Spleen (tissue), 11 donors: Measurements from ENCODE around the gene CD38. TPM values are rescaled to one million over a fixed set of nuclear protein-coding genes. Genes with fewer than 3 reads are reported as not detected.

Experiments used
- DNase-seq: peaks from one replicate; pipeline ENCODE4 v3.0.0-alpha.2; 2020
- H3K27ac ChIP-seq, 8 donors: fragments of 200-600 bp; sonication (generic) in 7 of 8; 1 replicate in 4 of 8; 2 replicates in 4 of 8; pipeline versions ENCODE4 v1.5.0 to v1.8.0; 2016 to 2021; ENCODE audit warnings: inconsistent platforms in 4 of 8, mild to moderate bottlenecking in 4 of 8, moderate library complexity in 1 of 8
- H3K27me3 ChIP-seq, 7 donors: fragments of 200-600 bp; sonication (generic) in 6 of 7; replicated peaks in 1 of 7; 1 replicate in 4 of 7; 2 replicates in 3 of 7; pipeline versions ENCODE4 v1.5.0 to v1.8.0; 2016 to 2021; ENCODE audit warnings: inconsistent platforms in 3 of 7, mild to moderate bottlenecking in 1 of 7
- H3K36me3 ChIP-seq, 6 donors: fragments of 200-600 bp; sonication (generic) in 5 of 6; 1 replicate in 4 of 6; 2 replicates in 2 of 6; pipeline versions ENCODE4 v1.5.0 to v1.8.0; 2016 to 2021; ENCODE audit warnings: inconsistent platforms in 2 of 6
- H3K4me1 ChIP-seq, 6 donors: fragments of 200-600 bp; sonication (generic) in 5 of 6; 1 replicate in 3 of 6; 2 replicates in 3 of 6; pipeline versions ENCODE4 v1.5.0 to v1.8.0; 2016 to 2021; ENCODE audit warnings: inconsistent platforms in 3 of 6
- H3K4me3 ChIP-seq, 8 donors: fragments of 200-600 bp; sonication (generic) in 7 of 8; 1 replicate in 4 of 8; 2 replicates in 4 of 8; pipeline versions ENCODE4 v1.5.0 to v1.8.0; 2016 to 2021; ENCODE audit warnings: inconsistent platforms in 4 of 8, mild to moderate bottlenecking in 4 of 8, moderate library complexity in 2 of 8
- H3K9me3 ChIP-seq, 8 donors: fragments of 200-600 bp; sonication (generic) in 7 of 8; 1 replicate in 4 of 8; 2 replicates in 4 of 8; pipeline versions ENCODE4 v1.5.0 to v1.8.0; 2016 to 2021; ENCODE audit warnings: inconsistent platforms in 4 of 8
- CTCF ChIP-seq, 11 experiments: fragments of 200-600 bp in 7 of 11; fragments of 450-650 bp in 4 of 11; sonication (generic) in 4 of 11; IDR thresholded peaks in 8 of 11; conservative IDR thresholded peaks in 3 of 11; 1 replicate in 7 of 11; 2 replicates in 4 of 11; pipeline versions ENCODE4 v1.4.0 to v1.8.0; 2016 to 2021; ENCODE audit warnings: antibody characterized with exemption in 11 of 11, inconsistent platforms in 4 of 11, mild to moderate bottlenecking in 1 of 11
- POLR2A ChIP-seq, 3 donors: fragments of 450-650 bp; IDR thresholded peaks; one replicate each; pipeline ENCODE4 v1.5.1; 2017; ENCODE audit warnings: antibody characterized with exemption in 3 of 3, mild to moderate bottlenecking in 1 of 3
- POLR2AphosphoS5 ChIP-seq, 3 donors: sonication (generic); formaldehyde crosslinking; IDR thresholded peaks; one replicate each; pipeline ENCODE4 v1.5.1; 2017; ENCODE audit warnings: antibody characterized with exemption in 3 of 3
- WGBS, 5 donors: extraction: QIAGEN DNeasy Blood & Tissue Kit in 3 of 5; methylation state at CpG; one replicate each; pipeline versions ENCODE4 v1.1.5 to v1.1.7; 2013 to 2018; 5-methylcytosine and 5-hydroxymethylcytosine counted together
- intact Hi-C: fragments of 100-400 bp; cut with DNase I; formaldehyde crosslinking; loops from one replicate; pipeline ENCODE4 v1.15.0; 2023; ENCODE audit warnings: low total_unique reads
- polyA plus RNA-seq, 3 donors: library from polyadenylated mRNA; stranded (reverse); fragments of 200-250 nt; gene quantifications; one replicate each; pipeline ENCODE4 v1.2.1, GENCODE V29; 2013
- total RNA-seq, 7 donors: library from RNA; depleted of rRNA in 3 of 7; stranded (reverse); fragments of >200 nt in 3 of 7; fragmentation: NEBNext Ultra II Directional in 4 of 7; extraction: Animal tissue kit (Norgen Biotek cat#: 25700) in 4 of 7; gene quantifications; one replicate each; pipeline versions ENCODE4 v1.1.0 to v1.2.1, GENCODE V29; 2016 to 2021
- donor health status: healthy with polysubstance abuse.
- donor health status: DM: no; HTN: no; CAD: no; lungs with moderate emphysema.
- donor health status: DM: no; HTN: no; CAD: no.
- donor health status: Bipolar disorder and iron deficiency.
- donor health status: healthy.
- donor health status: DM: no; HTN: no; CAD: no.
- donor health status: DM: yes; HTN: yes; CAD: no.

CD38 gene
- total and polyA plus RNA-seq, 10 donors: 4.9 to 92.9 (median 54.4) TPM

- TF ChIP-seq CTCF (IDR thresholded peaks at IDR 0.05 in 8 of 11, conservative IDR thresholded peaks at IDR 0.05 in 3 of 11) (no peak), POLR2A (IDR thresholded peaks at IDR 0.05) (no peak), POLR2AphosphoS5 (IDR thresholded peaks at IDR 0.05) (no peak)
- Histone ChIP-seq H3K4me1 (peaks cover 0 to 13% (median 0%) of the 10 kb centered on the region in 6 donors), H3K9me3 (no peaks in the 10 kb centered on the region), H3K36me3 (no peaks in the 10 kb centered on the region), H3K27ac (no peak overlapping the region), H3K4me3 (no peak overlapping the region), H3K27me3 (peaks cover 0 to 4% (median 0%) of the 10 kb centered on the region in 7 donors)
- intact Hi-C loops: no loop called here
- WGBS, 5 donors: 87 to 96% (median 92%) methylated on average over 2 of the region's 2 CpGs
- no peak for DNase-seq
Measured at GRCh38 chr4:15897577-15897976, 119.4 kb downstream of the CD38 start.

- no peak overlapping the region for H3K27ac ChIP-seq
- peaks cover 0 to 4% (median 0%) of the 10 kb centered on the region in 7 donors for H3K27me3 ChIP-seq
- peaks cover 0 to 18% (median 1%) of the 10 kb centered on the region in 6 donors for H3K4me1 ChIP-seq
- DNase-seq: no peak
- H3K4me3 ChIP-seq: no peak overlapping the region
- H3K36me3 ChIP-seq: no peaks in the 10 kb centered on the region
- TF ChIP-seq CTCF (IDR thresholded peaks at IDR 0.05 in 8 of 11, conservative IDR thresholded peaks at IDR 0.05 in 3 of 11): no peak
- TF ChIP-seq POLR2AphosphoS5 (IDR thresholded peaks at IDR 0.05): no peak
- TF ChIP-seq POLR2A (IDR thresholded peaks at IDR 0.05): no peak
- intact Hi-C loops: no loop called here
- H3K9me3 ChIP-seq: no peaks in the 10 kb centered on the region
Measured at GRCh38 chr4:15898902-15899301, 120.8 kb downstream of the CD38 start.

- H3K27me3 ChIP-seq: peaks cover 0 to 6% (median 0%) of the 10 kb centered on the region in 7 donors
- WGBS, 5 donors: 89 to 100% (median 95%) methylated on average over 1 of the region's 1 CpG
- TF ChIP-seq POLR2A (IDR thresholded peaks at IDR 0.05) (no peak), CTCF (IDR thresholded peaks at IDR 0.05 in 8 of 11, conservative IDR thresholded peaks at IDR 0.05 in 3 of 11) (no peak), POLR2AphosphoS5 (IDR thresholded peaks at IDR 0.05) (no peak)
- H3K27ac ChIP-seq: no peak overlapping the region
- H3K4me1 ChIP-seq: peaks cover 0 to 18% (median 1%) of the 10 kb centered on the region in 6 donors
- intact Hi-C loops: no loop called here
- no peaks in the 10 kb centered on the region for H3K9me3 ChIP-seq
- H3K4me3 ChIP-seq: no peak overlapping the region
- DNase-seq: no peak
- no peaks in the 10 kb centered on the region for H3K36me3 ChIP-seq
Measured at GRCh38 chr4:15899511-15899910, 121.4 kb downstream of the CD38 start.

GRCh38 chr4:15901007-15901406 lies 122.9 kb downstream of the CD38 start:
- Histone ChIP-seq H3K4me3 (no peak overlapping the region), H3K27ac (peak overlapping the region in 3 of 8 donors; percentile 71 to 79 (median 74)), H3K4me1 (peaks cover 0 to 18% (median 1%) of the 10 kb centered on the region in 6 donors), H3K9me3 (no peaks in the 10 kb centered on the region), H3K27me3 (peaks cover 0 to 21% (median 9%) of the 10 kb centered on the region in 7 donors), H3K36me3 (no peaks in the 10 kb centered on the region)
- TF ChIP-seq CTCF (IDR thresholded peaks at IDR 0.05 in 8 of 11, conservative IDR thresholded peaks at IDR 0.05 in 3 of 11): no peak
- TF ChIP-seq POLR2A (IDR thresholded peaks at IDR 0.05): no peak
- TF ChIP-seq POLR2AphosphoS5 (IDR thresholded peaks at IDR 0.05): no peak
- intact Hi-C loops: no loop called here
- WGBS, 5 donors: 72 to 82% (median 79%) methylated on average over 3 of the region's 3 CpGs
- DNase-seq: no peak
